PC-3 (cell line): ENCODE results near the gene CLSTN3. TPM values are rescaled to one million over a fixed set of nuclear protein-coding genes. Genes with fewer than 3 reads are reported as not detected.

Experiments
- ATAC-seq: fragments of 200-7000 bp; cut with Tn5 transposase; 2 replicates; pipeline ENCODE4 v1.9.1; 2020; ENCODE audit warnings: mild to moderate bottlenecking, moderate library complexity
- BruUV-seq: library from RNA; stranded (reverse); fragments of 400-500 nt; replicated peaks from 2 replicates; lab custom pipeline; 2021; lab: Mats Ljungman, UMichigan
- CTCF ChIA-PET: fragments of 300-600 bp; sonication (Branson Sonifier 250); formaldehyde crosslinking; loops from one replicate; lab custom pipeline; 2022; ENCODE audit warnings: antibody characterized with exemption; lab: Charles Lee
- POLR2A ChIA-PET: fragments of 300-600 bp; sonication (Branson Sonifier 250); formaldehyde crosslinking; loops from one replicate; lab custom pipeline; 2022; ENCODE audit warnings: antibody characterized with exemption; ENCODE audit not compliant: unreplicated experiment; lab: Charles Lee
- DNase-seq: peaks from one replicate; pipeline ENCODE4 v3.0.0-alpha.2; 2015
- H2AFZ ChIP-seq: fragments of 300-600 bp; sonication (generic); 2 replicates; pipeline ENCODE4 v1.6.0; 2016; ENCODE audit warnings: antibody characterized with exemption, low read length
- H3F3A ChIP-seq: fragments of 300-600 bp; sonication (generic); one replicate; pipeline ENCODE4 v1.6.0; 2017; ENCODE audit warnings: antibody characterized with exemption, low read length, control low read depth, mild to moderate bottlenecking; ENCODE audit not compliant: unreplicated experiment
- H3K27ac ChIP-seq: fragments of 300-600 bp; sonication (generic); 2 replicates; pipeline ENCODE4 v1.5.1; 2016; ENCODE audit warnings: mild to moderate bottlenecking, low read length
- H3K27me3 ChIP-seq: fragments of 300-600 bp; sonication (generic); 2 replicates; pipeline ENCODE4 v1.6.1; 2016; ENCODE audit warnings: low read length, mixed read lengths
- H3K36me3 ChIP-seq: fragments of 300-600 bp; sonication (generic); 2 replicates; pipeline ENCODE4 v1.6.1; 2016; ENCODE audit warnings: low read depth, mixed run types, low read length, mixed read lengths
- H3K4me1 ChIP-seq: fragments of 300-600 bp; sonication (generic); 2 replicates; pipeline ENCODE4 v1.5.1; 2016; ENCODE audit warnings: low read length; ENCODE audit not compliant: insufficient read depth
- H3K4me2 ChIP-seq: fragments of 300-600 bp; sonication (generic); 2 replicates; pipeline ENCODE4 v1.6.0; 2016; ENCODE audit warnings: low read length
- H3K4me3 ChIP-seq: fragments of 300-600 bp; sonication (generic); 2 replicates; pipeline ENCODE4 v1.5.1; 2016; ENCODE audit warnings: mild to moderate bottlenecking, low read length, mixed read lengths
- H3K79me2 ChIP-seq: fragments of 300-600 bp; sonication (generic); 2 replicates; pipeline ENCODE4 v1.6.1; 2017; ENCODE audit warnings: low read length, mixed read lengths
- H3K9ac ChIP-seq: fragments of 300-600 bp; sonication (generic); 2 replicates; pipeline ENCODE4 v1.6.0; 2016; ENCODE audit warnings: mild to moderate bottlenecking, low read length
- H3K9me2 ChIP-seq: fragments of 300-600 bp; sonication (generic); replicated peaks from 2 replicates; pipeline ENCODE4 v1.6.1; 2016; ENCODE audit warnings: mixed run types, low read length, mixed read lengths
- H3K9me3 ChIP-seq: fragments of 300-600 bp; sonication (generic); 2 replicates; pipeline ENCODE4 v1.6.1; 2016; ENCODE audit warnings: low read length, mixed read lengths
- H4K20me1 ChIP-seq: fragments of 300-600 bp; sonication (generic); 2 replicates; pipeline ENCODE4 v1.6.1; 2016; ENCODE audit warnings: low read length, mixed read lengths
- EZH2 ChIP-seq: fragments of 300-600 bp; sonication (generic); IDR thresholded peaks from one replicate; pipeline ENCODE4 v1.6.1; 2017; ENCODE audit warnings: antibody characterized with exemption, mild to moderate bottlenecking, low read length; ENCODE audit not compliant: unreplicated experiment
- EZH2phosphoT487 ChIP-seq: fragments of 300-600 bp; sonication (generic); IDR thresholded peaks from 2 replicates; pipeline ENCODE4 v1.6.1; 2018; ENCODE audit warnings: mild to moderate bottlenecking, antibody characterized with exemption, low read length, borderline replicate concordance
- intact Hi-C: fragments of 100-400 bp; cut with micrococcal nuclease; formaldehyde crosslinking; loops from 2 replicates; pipeline ENCODE4 v1.9.0; 2023
- total RNA-seq: library from RNA; depleted of rRNA; stranded (reverse); fragments of >200 nt; gene quantifications from 2 replicates; pipeline ENCODE4 v1.2.3, GENCODE V29; 2014
- TF ChIP-seq, protein P1 (sequence below): fragments of 300-600 bp; sonication (generic); conservative IDR thresholded peaks from 2 replicates; pipeline ENCODE4 v1.5.1; 2017; ENCODE audit warnings: antibody characterized with exemption, low read depth, mild to moderate bottlenecking, low read length

CLSTN3 gene
- total RNA-seq, 1 experiment from 2014 or later, result 10.9 TPM

DNA sequence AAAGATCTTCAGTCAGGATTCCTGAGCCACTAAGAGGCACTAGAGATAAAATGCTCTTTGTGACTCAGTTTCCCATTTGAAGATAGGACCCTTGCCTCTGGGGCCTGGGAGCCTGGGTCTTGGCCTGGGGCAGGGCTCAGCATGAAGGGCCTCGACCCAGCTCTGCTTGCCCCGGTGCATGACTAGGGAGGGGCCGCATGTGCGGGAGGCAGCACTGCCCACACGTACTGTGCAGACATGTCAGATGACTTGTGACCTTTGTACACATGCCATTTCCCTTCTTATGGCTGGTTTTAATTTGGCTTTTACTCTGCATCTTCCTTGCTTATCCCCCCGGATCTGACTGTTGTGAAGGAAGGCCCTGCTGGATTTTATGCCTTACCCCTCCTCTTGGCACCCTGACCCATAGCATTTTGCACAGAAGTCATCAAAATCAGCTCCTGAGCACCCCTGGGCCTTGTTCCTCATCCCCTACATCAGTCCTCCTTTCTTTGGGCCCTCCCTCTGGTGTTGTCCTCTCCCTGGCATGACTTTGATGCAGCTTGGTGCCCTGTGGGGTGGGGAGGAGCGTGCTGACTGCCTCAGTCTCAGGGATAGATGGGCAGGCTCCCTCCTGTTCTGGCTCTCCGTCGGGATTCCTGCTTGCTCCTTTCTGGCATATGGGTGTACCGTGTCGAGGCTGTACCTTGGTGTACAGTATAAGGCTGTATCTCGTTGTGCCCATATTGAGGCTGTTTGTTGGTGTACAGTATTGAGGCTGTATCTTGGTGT lies 4.4 kb downstream of the CLSTN3 start:
- Histone ChIP-seq H3K79me2 (no peaks in the 10 kb centered on the region), H3K9ac (no peak overlapping the region), H3K4me2 (no peak overlapping the region), H3K27me3 (no peaks in the 10 kb centered on the region), H4K20me1 (no peaks in the 10 kb centered on the region), H3K9me2 (no peaks in the 10 kb centered on the region), H3K27ac (no peak overlapping the region), H3K4me3 (no peak overlapping the region), H3F3A (no peaks in the 10 kb centered on the region), H3K9me3 (no peaks in the 10 kb centered on the region), H3K36me3 (no peaks in the 10 kb centered on the region), H2AFZ (no peak overlapping the region), H3K4me1 (peaks cover 2% of the 10 kb centered on the region)
- BruUV-seq, result no TSS peak
- ChIA-PET CTCF (no interaction called here), POLR2A (no interaction called here)
- TF ChIP-seq EZH2phosphoT487, result no peak
- no peak for TF ChIP-seq EZH2
- TF ChIP-seq, protein P1, sequence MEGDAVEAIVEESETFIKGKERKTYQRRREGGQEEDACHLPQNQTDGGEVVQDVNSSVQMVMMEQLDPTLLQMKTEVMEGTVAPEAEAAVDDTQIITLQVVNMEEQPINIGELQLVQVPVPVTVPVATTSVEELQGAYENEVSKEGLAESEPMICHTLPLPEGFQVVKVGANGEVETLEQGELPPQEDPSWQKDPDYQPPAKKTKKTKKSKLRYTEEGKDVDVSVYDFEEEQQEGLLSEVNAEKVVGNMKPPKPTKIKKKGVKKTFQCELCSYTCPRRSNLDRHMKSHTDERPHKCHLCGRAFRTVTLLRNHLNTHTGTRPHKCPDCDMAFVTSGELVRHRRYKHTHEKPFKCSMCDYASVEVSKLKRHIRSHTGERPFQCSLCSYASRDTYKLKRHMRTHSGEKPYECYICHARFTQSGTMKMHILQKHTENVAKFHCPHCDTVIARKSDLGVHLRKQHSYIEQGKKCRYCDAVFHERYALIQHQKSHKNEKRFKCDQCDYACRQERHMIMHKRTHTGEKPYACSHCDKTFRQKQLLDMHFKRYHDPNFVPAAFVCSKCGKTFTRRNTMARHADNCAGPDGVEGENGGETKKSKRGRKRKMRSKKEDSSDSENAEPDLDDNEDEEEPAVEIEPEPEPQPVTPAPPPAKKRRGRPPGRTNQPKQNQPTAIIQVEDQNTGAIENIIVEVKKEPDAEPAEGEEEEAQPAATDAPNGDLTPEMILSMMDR, result no peak
- no peak for ATAC-seq
- intact Hi-C loops, result no loop called here
- DNase-seq, result no peak

DNA sequence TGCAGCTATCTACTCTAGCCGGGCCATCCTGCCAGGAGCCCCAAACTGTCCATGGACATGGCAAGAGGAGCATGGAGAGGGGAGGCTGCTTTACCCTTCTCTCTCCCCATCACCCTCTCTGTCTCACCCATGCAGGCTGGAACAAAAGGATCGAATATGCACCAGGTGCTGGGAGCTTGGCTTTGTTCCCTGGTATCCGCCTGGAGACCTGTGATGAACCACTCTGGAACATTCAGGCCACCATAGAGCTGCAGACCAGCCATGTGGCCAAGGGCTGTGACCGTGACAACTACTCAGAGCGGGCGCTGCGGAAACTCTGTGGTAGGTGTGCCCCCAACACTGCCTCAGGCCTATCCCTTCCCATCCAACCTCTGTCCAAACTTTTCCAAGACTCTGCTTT lies 5.9 kb downstream of the CLSTN3 start:
- Histone ChIP-seq H3K36me3 (no peaks in the 10 kb centered on the region), H3K9me3 (no peaks in the 10 kb centered on the region), H3K4me2 (no peak overlapping the region), H3K9me2 (no peaks in the 10 kb centered on the region), H3K27me3 (no peaks in the 10 kb centered on the region), H3K4me1 (no peaks in the 10 kb centered on the region; the same call in 1 of the 2 replicates), H2AFZ (no peak overlapping the region), H3K4me3 (no peak overlapping the region), H3K27ac (no peak overlapping the region), H4K20me1 (no peaks in the 10 kb centered on the region), H3K79me2 (no peaks in the 10 kb centered on the region), H3F3A (no peaks in the 10 kb centered on the region), H3K9ac (no peak overlapping the region)
- CTCF ChIA-PET, result no interaction called here
- DNase-seq (no peak), ATAC-seq (no peak)
- intact Hi-C loops, result no loop called here
- POLR2A ChIA-PET, result no interaction called here
- TF ChIP-seq EZH2phosphoT487 (no peak), EZH2 (no peak)
- TF ChIP-seq, protein P1, result no peak
- BruUV-seq, result no TSS peak

DNA sequence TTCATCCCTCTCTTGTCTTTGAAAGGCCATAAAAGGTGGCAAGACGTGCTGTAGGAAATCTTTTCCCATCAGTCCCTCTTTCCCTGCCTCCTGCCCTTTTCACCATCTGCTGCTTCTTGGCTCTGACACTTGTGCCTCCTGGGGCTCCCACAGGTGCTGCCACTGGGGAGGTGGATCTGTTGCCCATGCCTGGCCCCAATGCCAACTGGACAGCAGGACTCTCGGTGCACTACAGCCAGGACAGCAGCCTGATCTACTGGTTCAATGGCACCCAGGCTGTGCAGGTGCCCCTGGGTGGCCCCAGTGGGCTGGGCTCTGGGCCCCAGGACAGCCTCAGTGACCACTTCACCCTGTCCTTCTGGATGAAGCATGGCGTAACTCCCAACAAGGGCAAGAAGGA lies 6.5 kb downstream of the CLSTN3 start:
- Histone ChIP-seq H3K4me2 (no peak overlapping the region), H2AFZ (no peak overlapping the region), H3K27me3 (no peaks in the 10 kb centered on the region), H4K20me1 (no peaks in the 10 kb centered on the region), H3K36me3 (no peaks in the 10 kb centered on the region), H3K4me3 (no peak overlapping the region), H3F3A (no peaks in the 10 kb centered on the region), H3K9me2 (no peaks in the 10 kb centered on the region), H3K9ac (no peak overlapping the region), H3K79me2 (no peaks in the 10 kb centered on the region), H3K9me3 (no peaks in the 10 kb centered on the region), H3K27ac (no peak overlapping the region), H3K4me1 (no peaks in the 10 kb centered on the region)
- ChIA-PET CTCF (no interaction called here), POLR2A (no interaction called here)
- intact Hi-C loops, result no loop called here
- DNase-seq, result no peak
- BruUV-seq, result no TSS peak
- ATAC-seq, result no peak
- TF ChIP-seq, protein P1, result no peak
- TF ChIP-seq EZH2phosphoT487 (no peak), EZH2 (no peak)
